ENCODE data around the gene IGLL1.

IGLL1 gene

DNA sequence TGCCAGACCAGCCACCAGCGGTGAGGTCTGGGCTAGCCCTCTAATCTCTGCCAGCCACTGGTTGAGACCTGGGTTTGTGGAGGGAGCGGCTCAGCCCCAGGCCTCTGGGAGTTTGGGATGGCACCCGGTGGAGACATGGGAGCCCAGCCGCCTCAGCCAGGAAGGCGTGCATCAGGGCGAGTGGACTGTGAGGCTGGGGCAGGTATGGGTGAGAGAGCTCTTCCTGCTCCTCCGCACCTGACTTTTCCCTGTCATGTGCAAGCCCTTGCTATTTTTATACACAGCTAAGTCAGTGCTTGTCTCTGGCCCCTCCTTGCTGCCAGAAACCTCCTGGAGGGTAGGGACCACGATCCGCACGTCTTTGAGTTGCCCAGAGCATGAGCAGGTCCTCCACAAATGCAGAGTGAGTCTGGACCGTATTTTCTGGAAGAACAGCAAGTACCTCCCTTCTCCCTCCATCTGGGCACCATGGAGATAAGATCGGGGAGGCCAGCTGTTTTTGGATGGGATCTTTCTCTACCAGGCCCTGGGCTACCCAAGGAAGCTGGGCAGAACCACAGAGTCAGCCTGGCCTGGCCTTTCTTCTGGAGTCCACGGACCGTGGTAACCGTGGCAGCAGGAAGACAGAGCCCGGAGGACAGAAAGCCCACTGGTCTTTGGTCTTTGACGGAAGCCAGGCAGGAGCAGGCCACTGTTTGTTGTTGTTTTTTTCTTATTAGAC lies 53.3 kb downstream of the IGLL1 start:
- DNase-seq = no peak

DNA sequence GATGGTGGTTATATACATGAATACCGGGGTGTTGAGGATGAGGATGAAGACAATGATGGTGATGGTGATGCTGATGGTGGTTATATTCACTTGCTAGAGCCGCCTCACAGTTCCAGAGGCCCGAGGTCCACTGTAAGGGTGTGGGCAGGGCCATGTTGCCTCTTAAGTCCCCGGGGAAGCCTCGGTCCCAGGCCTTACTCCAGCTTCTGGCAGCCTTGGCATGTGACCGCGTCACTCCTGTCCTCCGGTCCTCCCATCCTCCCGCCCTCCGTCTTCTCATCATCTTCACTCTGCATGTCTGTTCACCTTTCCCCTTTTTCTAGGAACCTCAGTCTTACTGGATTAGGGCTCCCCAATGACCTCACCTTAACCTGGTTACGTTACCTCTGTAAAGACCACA lies 54.6 kb downstream of the IGLL1 start:
- DNase-seq = no peak

GRCh38 chr22:23524226-23524625 lies 55.9 kb downstream of the IGLL1 start:
- DNase-seq = no peak

DNA sequence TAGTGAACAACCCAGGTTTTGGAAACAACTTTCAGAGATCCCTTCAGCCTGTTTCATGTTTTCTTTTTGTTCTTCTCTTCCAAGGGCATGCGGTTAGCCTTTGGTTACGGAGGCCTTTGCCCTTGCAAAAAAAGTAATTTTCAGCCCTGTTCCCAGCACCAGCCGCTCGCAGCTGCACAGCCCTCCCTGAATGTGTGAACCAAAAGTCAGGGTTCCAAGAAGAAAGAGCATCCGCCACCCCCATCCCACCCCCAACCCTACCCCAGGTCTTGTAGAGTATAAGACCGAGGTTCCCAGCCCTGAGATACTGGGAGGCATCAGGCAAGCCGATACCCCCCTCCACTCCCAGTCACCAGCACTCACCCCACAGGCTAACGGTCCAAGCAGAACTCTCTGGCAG lies 56.4 kb downstream of the IGLL1 start:
- DNase-seq = no peak
